Measurements from ENCODE around the gene ZNF79. TPM values are rescaled to one million over a fixed set of nuclear protein-coding genes. Genes with fewer than 3 reads are reported as not detected.

ZNF79 gene
- total RNA-seq, 1 experiment from 2014 or later, result 9.0 TPM

GRCh38 chr9:127382541-127382940, 41.6 kb upstream of the ZNF79 start:
- H3K4me3 Mint-ChIP-seq, result no peak overlapping the region
- no peak overlapping the region for H3K27ac Mint-ChIP-seq
- DNase-seq (ENCODE audit: low spot score), result no peak
- H3K4me1 Mint-ChIP-seq, result no peaks in the 10 kb centered on the region
- no peaks in the 10 kb centered on the region; the same call in none of the 2 replicates for H3K27me3 Mint-ChIP-seq (ENCODE audit: low read depth)
- CTCF ChIA-PET, result interaction anchor here (1.4 kb wide), 1 partner anchor 99 kb away, joined by 3 read pairs; no protein-coding TSS in a partner anchor
- peaks cover 4% of the 10 kb centered on the region; the same call in 1 of the 2 replicates for H3K36me3 Mint-ChIP-seq
- TF ChIP-seq RORB (CRISPR knock-in tag; IDR thresholded peaks at IDR 0.05), result no peak
- no peak for TF ChIP-seq AFF4 (CRISPR knock-in tag; IDR thresholded peaks at IDR 0.05; ENCODE audit: borderline replicate concordance)
- TF ChIP-seq ZNF317 (CRISPR knock-in tag; IDR thresholded peaks at IDR 0.05; ENCODE audit: borderline replicate concordance, low read depth), result no peak
- no peak for TF ChIP-seq FOXK1 (CRISPR knock-in tag; IDR thresholded peaks at IDR 0.05)
- TF ChIP-seq ESRRA (CRISPR knock-in tag; IDR thresholded peaks at IDR 0.05; ENCODE audit: borderline replicate concordance), result no peak
- no peak for TF ChIP-seq AR (CRISPR knock-in tag; IDR thresholded peaks at IDR 0.05)
- no peak for TF ChIP-seq GTF2I (CRISPR knock-in tag; conservative IDR thresholded peaks at IDR 0.05)
- no peak for TF ChIP-seq NR1H2 (CRISPR knock-in tag; IDR thresholded peaks at IDR 0.05)
- no peak for TF ChIP-seq NR2C2 (CRISPR knock-in tag; IDR thresholded peaks at IDR 0.05)
- no peak for TF ChIP-seq USF1 (CRISPR knock-in tag; IDR thresholded peaks at IDR 0.05)
- TF ChIP-seq STAT6 (CRISPR knock-in tag; conservative IDR thresholded peaks at IDR 0.05; ENCODE audit: low read depth), result no peak
- no peak for TF ChIP-seq ETV6 (CRISPR knock-in tag; IDR thresholded peaks at IDR 0.05)
- TF ChIP-seq E2F4 (CRISPR knock-in tag; IDR thresholded peaks at IDR 0.05; ENCODE audit: borderline replicate concordance, low read depth), result no peak
- no peak for TF ChIP-seq ELF4 (CRISPR knock-in tag; IDR thresholded peaks at IDR 0.05; ENCODE audit: low read depth)
- TF ChIP-seq EMX1 (CRISPR knock-in tag; IDR thresholded peaks at IDR 0.05), result no peak
- TF ChIP-seq E2F5 (CRISPR knock-in tag; IDR thresholded peaks at IDR 0.05), result no peak
- ATAC-seq, result no peak
- POLR2A ChIA-PET, result interaction anchor here (1.0 kb wide), 1 partner anchor 14 kb away, joined by 4 read pairs; the partner anchor contains the start of gene SLC2A8
- peaks cover 11% of the 10 kb centered on the region for H3K9me3 Mint-ChIP-seq
